ENCODE results near the gene IL18RAP.

GRCh38 chr2:102453501-102453900, 30.5 kb downstream of the IL18RAP start:
- no peak for TF ChIP-seq CTCF (IDR thresholded peaks at IDR 0.05)
- TF ChIP-seq POLR2A (IDR thresholded peaks at IDR 0.05) = no peak

Data from tibial nerve (tissue), 3 donors.